Heart left ventricle (tissue), 13 donors: Measurements from ENCODE around the gene KCNMA1.

Source experiments
- POLR2A ChIP-seq, 2 donors: fragments of 450-650 bp; IDR thresholded peaks; one replicate each; pipeline ENCODE4 v1.6.1; 2017; ENCODE audit warnings: antibody characterized with exemption in 2 of 2, mild to moderate bottlenecking in 2 of 2, moderate library complexity in 2 of 2
- TF ChIP-seq, protein P1 (sequence below), 12 donors: fragments of 200-600 bp; sonication (generic) in 4 of 12; IDR thresholded peaks; one replicate each; pipeline versions ENCODE4 v1.5.0 to v1.8.0; 2018 to 2022; ENCODE audit warnings: antibody characterized with exemption in 12 of 12, mild to moderate bottlenecking in 5 of 12
- donor health status: ischemic (EF 13 %, LVEDD 7.1; RV severe dilation, severe dysfunction).
- donor health status: DM: no; HTN: yes; CAD: no.
- donor health status: DM: no; HTN: no; CAD: no.
- donor health status: ischemic (EF 25% LVEDD 6.9; RV normal size, moderate dysfunction).
- donor health status: ischemic (EF 25% LVEDD 5.7; RV mildly dilated, moderate dysfunction).
- donor health status: ischemic (EF 35%, LVEDD 5.7; RV mildly dilated, moderate dysfunction).
- donor health status: nonischemic (EF 11% LVEDD 7.7; RV severe dilation, severe dysfunction).
- donor health status: DM: yes; HTN: yes; CAD: no.
- donor health status: PGD.
- donor health status: ischemic (EF 29% LVEDD 5.4; RV normal size, mild dysfunction).
- donor health status: nonischemic (EF 23%, LVEDD 6.1; RV moderate dilation, normal function).

DNA sequence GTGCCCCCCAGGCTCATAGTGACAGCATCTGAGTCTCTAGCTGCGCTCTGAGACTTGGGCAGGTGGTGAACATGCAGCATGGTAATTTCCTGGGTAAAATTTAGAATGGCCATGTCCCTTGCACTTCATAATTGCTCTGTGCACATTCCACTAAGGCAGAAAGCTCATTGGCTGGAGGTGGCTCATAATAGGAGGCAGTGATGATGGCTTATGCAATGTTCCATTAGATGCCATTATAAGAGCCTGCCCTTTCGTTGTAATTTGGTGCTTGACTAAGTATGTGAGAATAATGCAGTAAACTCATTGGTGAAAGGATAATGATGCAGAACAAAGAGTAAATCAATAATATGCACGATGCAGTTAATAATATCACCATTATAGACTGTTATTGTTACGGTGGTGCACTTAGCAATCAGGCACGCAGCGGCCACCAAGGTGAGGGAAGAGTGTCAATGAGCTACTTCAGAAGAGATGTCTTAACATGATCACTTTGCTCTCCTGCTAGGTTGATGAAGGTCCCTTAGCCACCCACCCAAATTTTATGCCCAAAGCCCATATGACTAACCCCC is 545.9 kb downstream of the KCNMA1 start:
- TF ChIP-seq, protein P1, sequence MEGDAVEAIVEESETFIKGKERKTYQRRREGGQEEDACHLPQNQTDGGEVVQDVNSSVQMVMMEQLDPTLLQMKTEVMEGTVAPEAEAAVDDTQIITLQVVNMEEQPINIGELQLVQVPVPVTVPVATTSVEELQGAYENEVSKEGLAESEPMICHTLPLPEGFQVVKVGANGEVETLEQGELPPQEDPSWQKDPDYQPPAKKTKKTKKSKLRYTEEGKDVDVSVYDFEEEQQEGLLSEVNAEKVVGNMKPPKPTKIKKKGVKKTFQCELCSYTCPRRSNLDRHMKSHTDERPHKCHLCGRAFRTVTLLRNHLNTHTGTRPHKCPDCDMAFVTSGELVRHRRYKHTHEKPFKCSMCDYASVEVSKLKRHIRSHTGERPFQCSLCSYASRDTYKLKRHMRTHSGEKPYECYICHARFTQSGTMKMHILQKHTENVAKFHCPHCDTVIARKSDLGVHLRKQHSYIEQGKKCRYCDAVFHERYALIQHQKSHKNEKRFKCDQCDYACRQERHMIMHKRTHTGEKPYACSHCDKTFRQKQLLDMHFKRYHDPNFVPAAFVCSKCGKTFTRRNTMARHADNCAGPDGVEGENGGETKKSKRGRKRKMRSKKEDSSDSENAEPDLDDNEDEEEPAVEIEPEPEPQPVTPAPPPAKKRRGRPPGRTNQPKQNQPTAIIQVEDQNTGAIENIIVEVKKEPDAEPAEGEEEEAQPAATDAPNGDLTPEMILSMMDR (IDR thresholded peaks at IDR 0.05) = no peak
- TF ChIP-seq POLR2A (IDR thresholded peaks at IDR 0.05) = no peak
